Measurements from ENCODE around the gene SCYGR1.

GRCh38 chr2:227368574-227368973 is 19.2 kb downstream of the SCYGR1 start:
- TF ChIP-seq CTCF (IDR thresholded peaks at IDR 0.05) (no peak), POLR2A (IDR thresholded peaks at IDR 0.05) (no peak)

Measured in testis (tissue), 2 donors.